Fibroblast of skin of back (primary cell): Measurements from ENCODE around the gene BIK. TPM values are rescaled to one million over a fixed set of nuclear protein-coding genes. Genes with fewer than 3 reads are reported as not detected.
"Not testable (repeated sequence)": the region's sequence is repeated elsewhere in the genome, so short reads cannot be mapped to it uniquely, and the experiment has no call there.

ENCODE experiments used
- DNase-seq: peaks from one replicate; pipeline ENCODE4 v3.0.0-alpha.2; 2013
- polyA plus RNA-seq, 2 experiments: library from polyadenylated mRNA; unstranded; fragments of 120-200 nt; gene quantifications; one replicate each; pipeline ENCODE4 v1.2.1, GENCODE V29; 2013; ENCODE audit not compliant: insufficient read length in 2 of 2

BIK gene
- not detected for polyA plus RNA-seq (2013, experiment 1 of 2; ENCODE audit: insufficient read length)
- polyA plus RNA-seq (2013, experiment 2 of 2; ENCODE audit: insufficient read length) = not detected

GRCh38 chr22:43110444-43110926, at the start of gene BIK:
BIK (plus strand) TSS chr22:43110750; CDS start chr22:43124023, 13,273 bp downstream.
- DNase-seq = peak; percentile 16

GRCh38 chr22:43066134-43066533, 44.4 kb upstream of the BIK start:
- no peak for DNase-seq

- DNase-seq = peak; percentile 81
Observed at GRCh38 chr22:43066844-43067385, 43.6 kb upstream of the BIK start.

- DNase-seq = no peak
Observed at GRCh38 chr22:43077121-43077877, 33.3 kb upstream of the BIK start.

- DNase-seq = no peak
Observed at GRCh38 chr22:43078522-43078921, 32.0 kb upstream of the BIK start.

GRCh38 chr22:43079742-43080141, 30.8 kb upstream of the BIK start:
- no peak for DNase-seq

GRCh38 chr22:43080616-43081015, 29.9 kb upstream of the BIK start:
- no peak for DNase-seq

- DNase-seq = no peak
Observed at GRCh38 chr22:43081968-43082367, 28.6 kb upstream of the BIK start.

GRCh38 chr22:43085658-43086606, 24.6 kb upstream of the BIK start:
- DNase-seq = no peak

- peak; percentile 16 for DNase-seq
Observed at GRCh38 chr22:43088627-43088983, 21.9 kb upstream of the BIK start.

- DNase-seq = peak; percentile 89
Observed at GRCh38 chr22:43088984-43089717, 21.4 kb upstream of the BIK start, which contains the start of gene TTLL1. TTLL1 (minus strand) TSS chr22:43089391; CDS start chr22:43075586, 13,805 bp downstream.

GRCh38 chr22:43090130-43090789, 20.3 kb upstream of the BIK start:
- peak; percentile 91 for DNase-seq

- no peak for DNase-seq
Observed at GRCh38 chr22:43092085-43092484, 18.5 kb upstream of the BIK start.

- DNase-seq = peak; percentile 26
Observed at GRCh38 chr22:43094085-43094484, 16.5 kb upstream of the BIK start.

GRCh38 chr22:43094551-43094950, 16.0 kb upstream of the BIK start:
- DNase-seq = no peak

- no peak for DNase-seq
Observed at GRCh38 chr22:43096420-43096819, 14.1 kb upstream of the BIK start.

GRCh38 chr22:43098356-43098755, 12.2 kb upstream of the BIK start:
- DNase-seq = no peak

GRCh38 chr22:43099095-43099494, 11.5 kb upstream of the BIK start:
- no peak for DNase-seq

GRCh38 chr22:43100225-43100624, 10.3 kb upstream of the BIK start:
- DNase-seq = no peak

GRCh38 chr22:43101306-43101705, 9.2 kb upstream of the BIK start:
- DNase-seq = no peak

GRCh38 chr22:43104056-43104625, 6.4 kb upstream of the BIK start:
- DNase-seq = not testable (repeated sequence)
